ENCODE data around the gene PBX3. TPM values are rescaled to one million over a fixed set of nuclear protein-coding genes. Genes with fewer than 3 reads are reported as not detected.

The PBX3 gene
- total and polyA plus RNA-seq, 4 donors = 7.3 to 18.9 (median 11.1) TPM

DNA sequence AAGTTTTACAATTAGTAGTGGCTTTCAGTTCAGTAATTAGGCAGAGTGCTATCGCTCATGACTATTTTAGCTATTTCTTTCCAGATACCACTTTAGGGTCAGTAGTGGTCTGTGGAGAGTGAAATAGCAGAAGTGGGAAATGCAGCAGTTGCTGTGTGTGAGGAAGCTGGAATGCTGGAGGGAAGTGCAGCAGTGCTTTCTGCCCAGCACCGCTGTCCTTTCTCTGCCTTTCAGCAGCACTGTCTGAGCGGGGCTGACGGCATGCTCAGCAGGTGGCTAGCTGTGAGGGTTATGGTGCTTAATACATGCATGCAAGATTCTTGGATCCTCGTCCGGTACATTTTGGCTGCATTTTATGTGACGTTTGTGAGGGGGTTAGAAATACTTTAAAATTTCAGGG lies 213.9 kb downstream of the PBX3 start:
- DNase-seq (ENCODE audit: low spot score) = no peak
- TF ChIP-seq FOXA2 (IDR thresholded peaks at IDR 0.05) (no peak), TAF1 (conservative IDR thresholded peaks at IDR 0.05) (no peak)
- no peak overlapping the region for H3K27ac ChIP-seq (ENCODE audit: low read depth in 1 of 2, low read length in 2 of 2)
- H3K4me1 ChIP-seq (ENCODE audit: control insufficient read depth in 4 of 4, insufficient read depth in 4 of 4, low read length in 3 of 4) = no peaks in the 10 kb centered on the region
- no peaks in the 10 kb centered on the region for H3K27me3 ChIP-seq (ENCODE audit: control insufficient read depth in 4 of 4, insufficient read depth in 4 of 4, low read length in 3 of 4)
- 91% methylated on average over 7 of the region's 7 CpGs for WGBS
- peaks cover 2 to 21% (median 9%) of the 10 kb centered on the region in 4 donors for H3K36me3 ChIP-seq (ENCODE audit: control insufficient read depth in 4 of 4, insufficient read depth in 3 of 4, low read depth in 1 of 4, low read length in 3 of 4)
- H3K9me3 ChIP-seq (ENCODE audit: control insufficient read depth in 4 of 4, low read length in 3 of 4) = no peaks in the 10 kb centered on the region
- H3K4me3 ChIP-seq (ENCODE audit: low read depth in 1 of 3, low read length in 3 of 3) = no peak overlapping the region
- no peak overlapping the region for H3K9ac ChIP-seq (ENCODE audit: low read depth in 1 of 2, low read length in 2 of 2)

- Histone ChIP-seq H3K27me3 (ENCODE audit: control insufficient read depth in 4 of 4, insufficient read depth in 4 of 4, low read length in 3 of 4) (no peaks in the 10 kb centered on the region), H3K4me3 (ENCODE audit: low read depth in 1 of 3, low read length in 3 of 3) (no peak overlapping the region), H3K4me1 (ENCODE audit: control insufficient read depth in 4 of 4, insufficient read depth in 4 of 4, low read length in 3 of 4) (no peaks in the 10 kb centered on the region), H3K36me3 (ENCODE audit: control insufficient read depth in 4 of 4, insufficient read depth in 3 of 4, low read depth in 1 of 4, low read length in 3 of 4) (peaks cover 2 to 25% (median 10%) of the 10 kb centered on the region in 4 donors), H3K27ac (ENCODE audit: low read depth in 1 of 2, low read length in 2 of 2) (no peak overlapping the region), H3K9me3 (ENCODE audit: control insufficient read depth in 4 of 4, low read length in 3 of 4) (no peaks in the 10 kb centered on the region), H3K9ac (ENCODE audit: low read depth in 1 of 2, low read length in 2 of 2) (no peak overlapping the region)
- 90% methylated on average over 2 of the region's 2 CpGs for WGBS
- TF ChIP-seq JUND (IDR thresholded peaks at IDR 0.05) (no peak), TAF1 (conservative IDR thresholded peaks at IDR 0.05) (no peak), HNF4A (conservative IDR thresholded peaks at IDR 0.05) (no peak), SP1 (IDR thresholded peaks at IDR 0.05) (no peak), RAD21 (IDR thresholded peaks at IDR 0.05) (no peak), YY1 (IDR thresholded peaks at IDR 0.05) (no peak), ATF3 (IDR thresholded peaks at IDR 0.05) (no peak), CTCF (IDR thresholded peaks at IDR 0.05; ENCODE audit: low read depth, low read length, missing input control) (no peak), MAX (IDR thresholded peaks at IDR 0.05) (no peak), RXRA (IDR thresholded peaks at IDR 0.05) (no peak), EGR1 (IDR thresholded peaks at IDR 0.05; ENCODE audit: low read depth in 2 of 2) (no peak), FOXA2 (IDR thresholded peaks at IDR 0.05) (no peak), HNF4G (IDR thresholded peaks at IDR 0.05) (no peak), REST (IDR thresholded peaks at IDR 0.05) (no peak), FOXA1 (IDR thresholded peaks at IDR 0.05) (no peak), GABPA (IDR thresholded peaks at IDR 0.05 in 1 of 2, conservative IDR thresholded peaks at IDR 0.05 in 1 of 2) (no peak), NR2F2 (IDR thresholded peaks at IDR 0.05) (no peak)
- TF ChIP-seq, protein P1, sequence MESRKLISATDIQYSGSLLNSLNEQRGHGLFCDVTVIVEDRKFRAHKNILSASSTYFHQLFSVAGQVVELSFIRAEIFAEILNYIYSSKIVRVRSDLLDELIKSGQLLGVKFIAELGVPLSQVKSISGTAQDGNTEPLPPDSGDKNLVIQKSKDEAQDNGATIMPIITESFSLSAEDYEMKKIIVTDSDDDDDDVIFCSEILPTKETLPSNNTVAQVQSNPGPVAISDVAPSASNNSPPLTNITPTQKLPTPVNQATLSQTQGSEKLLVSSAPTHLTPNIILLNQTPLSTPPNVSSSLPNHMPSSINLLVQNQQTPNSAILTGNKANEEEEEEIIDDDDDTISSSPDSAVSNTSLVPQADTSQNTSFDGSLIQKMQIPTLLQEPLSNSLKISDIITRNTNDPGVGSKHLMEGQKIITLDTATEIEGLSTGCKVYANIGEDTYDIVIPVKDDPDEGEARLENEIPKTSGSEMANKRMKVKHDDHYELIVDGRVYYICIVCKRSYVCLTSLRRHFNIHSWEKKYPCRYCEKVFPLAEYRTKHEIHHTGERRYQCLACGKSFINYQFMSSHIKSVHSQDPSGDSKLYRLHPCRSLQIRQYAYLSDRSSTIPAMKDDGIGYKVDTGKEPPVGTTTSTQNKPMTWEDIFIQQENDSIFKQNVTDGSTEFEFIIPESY (IDR thresholded peaks at IDR 0.05) = no peak
- no peak for DNase-seq (ENCODE audit: low spot score)
Measured at GRCh38 chr9:125963932-125964331, 216.8 kb downstream of the PBX3 start.
